Fibroblast of pulmonary artery (primary cell): ENCODE data around the gene WDFY3.

Experiments used
- DNase-seq: peaks from one replicate; pipeline ENCODE4 v3.0.0-alpha.2; 2010; ENCODE audit warnings: low read depth
- H3K4me3 ChIP-seq: replicated peaks from 2 replicates; pipeline ENCODE4 v1.5.1; 2011; ENCODE audit warnings: low read depth, mild to moderate bottlenecking, control low read depth, low read length, moderate library complexity
- CTCF ChIP-seq: IDR thresholded peaks from 2 replicates; pipeline ENCODE4 v1.5.1; 2011; ENCODE audit warnings: mild to moderate bottlenecking, control low read depth, low read length, inconsistent platforms; ENCODE audit errors: missing control alignments

WDFY3 gene

GRCh38 chr4:84740057-84740456 is 226.4 kb downstream of the WDFY3 start:
- DNase-seq = no peak
- H3K4me3 ChIP-seq = no peak overlapping the region
- no peak for TF ChIP-seq CTCF

GRCh38 chr4:84738622-84739021 is 227.9 kb downstream of the WDFY3 start:
- DNase-seq = no peak
- no peak for TF ChIP-seq CTCF
- no peak overlapping the region for H3K4me3 ChIP-seq

GRCh38 chr4:84737656-84738055 is 228.8 kb downstream of the WDFY3 start:
- H3K4me3 ChIP-seq = no peak overlapping the region
- TF ChIP-seq CTCF = no peak
- no peak for DNase-seq

GRCh38 chr4:84734037-84734436 is 232.5 kb downstream of the WDFY3 start:
- DNase-seq = no peak
- H3K4me3 ChIP-seq = no peak overlapping the region
- TF ChIP-seq CTCF = no peak

GRCh38 chr4:84733343-84734033 is 233.0 kb downstream of the WDFY3 start:
- no peak for TF ChIP-seq CTCF
- H3K4me3 ChIP-seq = no peak overlapping the region
- DNase-seq = no peak

- no peak overlapping the region for H3K4me3 ChIP-seq
- no peak for TF ChIP-seq CTCF
- no peak for DNase-seq
Measured at GRCh38 chr4:84730375-84730774, 236.1 kb downstream of the WDFY3 start.

- DNase-seq = no peak
- H3K4me3 ChIP-seq = no peak overlapping the region
- no peak for TF ChIP-seq CTCF
Measured at GRCh38 chr4:84727491-84727890, 239.0 kb downstream of the WDFY3 start.
